Cardiac muscle cell (in vitro differentiated cells and primary cell): Measurements from ENCODE around the gene TSNAX. TPM values are rescaled to one million over a fixed set of nuclear protein-coding genes. Genes with fewer than 3 reads are reported as not detected.

ENCODE experiments used
- DNase-seq, 2 donors: peaks; one replicate each; pipeline versions ENCODE4 v3.0.0 to v3.0.0-alpha.2; 2010 to 2017; ENCODE audit warnings: low read depth in 1 of 2, low spot score in 1 of 2
- H3K27ac ChIP-seq: fragments of 200-600 bp; sonication (generic); 2 replicates; pipeline ENCODE4 v1.5.1; 2016
- H3K27me3 ChIP-seq: fragments of 200-600 bp; sonication (generic); 2 replicates; pipeline ENCODE4 v1.6.0; 2016; ENCODE audit warnings: control low read depth
- H3K36me3 ChIP-seq: fragments of 200-600 bp; sonication (generic); 2 replicates; pipeline ENCODE4 v1.5.1; 2016; ENCODE audit warnings: control low read depth
- H3K4me1 ChIP-seq: fragments of 200-600 bp; sonication (generic); 2 replicates; pipeline ENCODE4 v1.8.1; 2017; ENCODE audit warnings: low read depth, mild to moderate bottlenecking, mixed run types
- H3K4me3 ChIP-seq: fragments of 200-600 bp; sonication (generic); 2 replicates; pipeline ENCODE4 v1.5.1; 2016; ENCODE audit warnings: mild to moderate bottlenecking
- H3K9me3 ChIP-seq: fragments of 200-600 bp; sonication (generic); 2 replicates; pipeline ENCODE4 v1.5.1; 2017; ENCODE audit warnings: low read depth, mild to moderate bottlenecking, control low read depth
- CTCF ChIP-seq: IDR thresholded peaks from 2 replicates; pipeline ENCODE4 v1.5.1; 2012; ENCODE audit warnings: low read depth, mild to moderate bottlenecking, low read length
- polyA plus RNA-seq: library from polyadenylated mRNA; unstranded; fragments of >200 nt; fragmentation: Nextera tagmentation; extraction: Ambion mirVana; gene quantifications from 2 replicates; pipeline ENCODE4 v1.2.1, GENCODE V29; 2016
- total RNA-seq: library from RNA; depleted of rRNA; stranded (reverse); fragments of >200 nt; gene quantifications from 2 replicates; pipeline ENCODE4 v1.2.3, GENCODE V29; 2016

Gene TSNAX
- total and polyA plus RNA-seq, 2 experiments from 2014 or later = 18.9 to 44.5 TPM

- no peak for DNase-seq
- Histone ChIP-seq H3K4me3 (no peak overlapping the region), H3K27me3 (no peaks in the 10 kb centered on the region), H3K4me1 (no peaks in the 10 kb centered on the region), H3K27ac (no peak overlapping the region), H3K36me3 (no peaks in the 10 kb centered on the region), H3K9me3 (no peaks in the 10 kb centered on the region)
- no peak for TF ChIP-seq CTCF
Measured at GRCh38 chr1:231576804-231577718, 48.6 kb downstream of the TSNAX start.

- H3K4me1 ChIP-seq = no peaks in the 10 kb centered on the region
- no peak for TF ChIP-seq CTCF
- H3K4me3 ChIP-seq = no peak overlapping the region
- H3K27me3 ChIP-seq = no peaks in the 10 kb centered on the region
- no peak overlapping the region for H3K27ac ChIP-seq
- H3K9me3 ChIP-seq = no peaks in the 10 kb centered on the region
- DNase-seq = no peak
- no peaks in the 10 kb centered on the region for H3K36me3 ChIP-seq
Measured at GRCh38 chr1:231580874-231581273, 52.4 kb downstream of the TSNAX start.

GRCh38 chr1:231581859-231582258, 53.4 kb downstream of the TSNAX start:
- H3K4me1 ChIP-seq = no peaks in the 10 kb centered on the region
- H3K27me3 ChIP-seq = no peaks in the 10 kb centered on the region
- no peak for DNase-seq
- H3K36me3 ChIP-seq = no peaks in the 10 kb centered on the region
- no peak overlapping the region for H3K27ac ChIP-seq
- H3K9me3 ChIP-seq = no peaks in the 10 kb centered on the region
- H3K4me3 ChIP-seq = no peak overlapping the region
- no peak for TF ChIP-seq CTCF

GRCh38 chr1:231583376-231583775, 54.9 kb downstream of the TSNAX start:
- H3K27me3 ChIP-seq = no peaks in the 10 kb centered on the region
- H3K36me3 ChIP-seq = no peaks in the 10 kb centered on the region
- H3K9me3 ChIP-seq = no peaks in the 10 kb centered on the region
- no peak overlapping the region for H3K27ac ChIP-seq
- no peaks in the 10 kb centered on the region for H3K4me1 ChIP-seq
- no peak overlapping the region for H3K4me3 ChIP-seq
- TF ChIP-seq CTCF = no peak
- no peak for DNase-seq

GRCh38 chr1:231584117-231584516, 55.6 kb downstream of the TSNAX start:
- Histone ChIP-seq H3K4me1 (no peaks in the 10 kb centered on the region), H3K9me3 (no peaks in the 10 kb centered on the region), H3K27me3 (no peaks in the 10 kb centered on the region), H3K36me3 (no peaks in the 10 kb centered on the region), H3K4me3 (no peak overlapping the region), H3K27ac (no peak overlapping the region)
- peak in 1 of 2 donors; percentile 91 for DNase-seq
- TF ChIP-seq CTCF = peak; percentile 43
